HG03097 (cell line): ENCODE results near the gene ADGRA1.

ENCODE experiments used
- ATAC-seq: cut with Tn5 transposase; IDR thresholded peaks from one replicate; pipeline ENCODE4 v1.9.1; 2021; ENCODE audit not compliant: unreplicated experiment, low FRiP score

Gene ADGRA1

GRCh38 chr10:133160826-133161471 is 73.2 kb downstream of the ADGRA1 start:
- no peak for ATAC-seq

DNA sequence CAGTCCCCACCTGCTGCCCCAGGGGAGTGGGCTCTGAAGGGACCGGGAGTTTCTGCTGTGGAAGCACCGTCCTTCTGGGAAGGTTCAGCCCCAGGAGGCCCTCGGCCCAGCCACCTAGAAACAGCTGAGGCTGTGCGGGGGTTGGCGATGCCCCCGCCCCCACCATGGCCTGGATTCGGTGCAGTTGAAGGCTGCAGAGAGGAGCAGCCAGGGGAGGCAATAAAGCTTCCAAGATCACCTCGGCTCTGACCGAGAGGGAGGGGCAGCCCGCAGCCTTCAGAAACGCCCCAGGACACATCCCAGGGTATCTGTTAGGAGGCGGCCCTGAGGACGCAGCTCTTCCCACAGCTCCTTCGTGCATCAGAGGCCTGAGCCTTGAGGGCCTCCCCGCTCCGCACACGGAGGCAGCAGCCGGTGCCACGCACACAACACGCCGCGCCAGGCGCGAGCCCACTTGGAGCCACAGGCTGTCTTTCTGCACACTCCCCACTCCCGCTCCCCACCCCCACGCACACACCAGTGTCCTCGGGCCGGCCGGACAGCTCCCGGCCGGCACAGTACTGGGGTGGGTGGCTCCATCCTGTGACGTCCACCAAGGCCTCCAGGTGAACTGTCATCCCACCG is 73.9 kb downstream of the ADGRA1 start:
- ATAC-seq, result no peak

DNA sequence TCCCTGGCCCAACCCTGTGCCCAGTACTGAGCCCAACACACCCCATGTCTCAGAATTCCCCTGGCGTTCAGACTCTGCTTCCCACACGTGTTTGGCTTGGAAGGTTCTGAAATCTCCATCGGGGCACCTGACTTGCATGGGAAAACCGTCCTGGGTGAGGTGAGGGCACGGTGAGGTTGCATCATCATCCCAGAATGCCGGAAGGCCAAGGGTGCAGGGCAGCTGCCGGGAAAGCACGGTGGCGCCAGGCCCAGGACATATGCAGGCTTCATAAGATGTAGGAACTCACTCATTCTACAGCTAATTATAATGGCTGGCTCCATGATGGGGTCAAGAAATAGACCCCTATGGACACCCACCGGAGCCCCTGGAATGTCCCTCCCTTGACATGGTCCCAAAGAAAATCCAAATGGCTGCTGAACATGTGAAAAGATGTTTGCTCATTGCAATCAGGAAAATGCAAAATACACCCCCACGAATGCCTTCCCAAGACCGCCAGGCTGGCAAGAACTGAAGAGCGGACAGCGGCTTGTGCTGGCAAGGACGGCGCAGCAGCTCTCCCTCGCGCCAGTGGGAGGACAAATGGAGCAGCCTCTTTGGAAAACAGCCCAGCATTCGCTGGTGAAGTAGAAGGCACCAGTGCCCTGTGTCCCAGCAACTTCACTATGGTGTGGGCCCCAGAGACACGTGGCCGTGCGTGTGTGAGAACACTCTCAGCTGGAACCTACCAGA is 74.6 kb downstream of the ADGRA1 start:
- ATAC-seq, result no peak

DNA sequence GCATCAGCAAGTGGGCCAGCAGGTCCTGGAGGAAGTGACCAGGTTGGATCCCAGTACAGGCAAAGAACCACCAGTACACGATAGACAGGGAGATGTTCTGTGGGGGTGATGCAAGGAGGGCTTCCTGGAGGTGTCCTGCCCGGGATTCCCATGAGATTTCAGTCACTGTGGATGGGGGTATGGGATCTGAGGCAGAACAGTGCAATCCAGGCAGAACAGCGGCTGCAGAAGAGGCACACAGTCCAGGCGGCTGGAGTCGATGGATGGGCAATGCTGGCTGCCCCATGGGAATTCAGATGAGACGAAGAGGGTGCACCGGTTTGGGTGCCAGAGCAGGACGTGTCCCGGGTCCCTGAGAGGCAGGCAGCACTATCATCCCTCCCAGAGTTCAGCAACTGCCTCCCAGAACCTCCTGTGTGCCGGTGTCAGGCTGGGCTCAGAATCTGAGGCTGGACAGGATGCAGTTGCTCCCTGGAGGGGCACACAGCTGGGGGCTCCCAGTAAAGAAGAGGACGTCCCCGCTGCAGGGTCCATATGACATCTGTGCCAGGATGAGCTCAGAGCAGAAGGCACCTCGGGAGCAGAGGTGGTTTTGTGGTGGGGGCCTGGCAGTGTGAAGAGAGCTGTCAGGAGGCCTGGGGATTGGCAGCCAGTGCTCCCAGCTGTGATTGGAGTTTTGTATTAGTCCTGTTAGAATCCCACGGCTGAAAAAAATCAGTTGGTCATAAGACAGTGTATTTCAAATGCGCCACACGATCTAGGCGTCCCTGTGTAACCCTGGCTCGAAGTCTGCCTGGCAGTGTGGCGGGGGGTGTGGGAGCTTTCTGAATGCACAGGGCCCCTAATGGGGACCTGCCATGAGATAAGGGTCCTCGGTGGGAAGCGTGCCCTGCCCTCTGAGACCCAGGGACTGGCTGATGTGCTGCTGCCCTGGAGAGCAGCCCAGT is 75.5 kb downstream of the ADGRA1 start:
- no peak for ATAC-seq

DNA sequence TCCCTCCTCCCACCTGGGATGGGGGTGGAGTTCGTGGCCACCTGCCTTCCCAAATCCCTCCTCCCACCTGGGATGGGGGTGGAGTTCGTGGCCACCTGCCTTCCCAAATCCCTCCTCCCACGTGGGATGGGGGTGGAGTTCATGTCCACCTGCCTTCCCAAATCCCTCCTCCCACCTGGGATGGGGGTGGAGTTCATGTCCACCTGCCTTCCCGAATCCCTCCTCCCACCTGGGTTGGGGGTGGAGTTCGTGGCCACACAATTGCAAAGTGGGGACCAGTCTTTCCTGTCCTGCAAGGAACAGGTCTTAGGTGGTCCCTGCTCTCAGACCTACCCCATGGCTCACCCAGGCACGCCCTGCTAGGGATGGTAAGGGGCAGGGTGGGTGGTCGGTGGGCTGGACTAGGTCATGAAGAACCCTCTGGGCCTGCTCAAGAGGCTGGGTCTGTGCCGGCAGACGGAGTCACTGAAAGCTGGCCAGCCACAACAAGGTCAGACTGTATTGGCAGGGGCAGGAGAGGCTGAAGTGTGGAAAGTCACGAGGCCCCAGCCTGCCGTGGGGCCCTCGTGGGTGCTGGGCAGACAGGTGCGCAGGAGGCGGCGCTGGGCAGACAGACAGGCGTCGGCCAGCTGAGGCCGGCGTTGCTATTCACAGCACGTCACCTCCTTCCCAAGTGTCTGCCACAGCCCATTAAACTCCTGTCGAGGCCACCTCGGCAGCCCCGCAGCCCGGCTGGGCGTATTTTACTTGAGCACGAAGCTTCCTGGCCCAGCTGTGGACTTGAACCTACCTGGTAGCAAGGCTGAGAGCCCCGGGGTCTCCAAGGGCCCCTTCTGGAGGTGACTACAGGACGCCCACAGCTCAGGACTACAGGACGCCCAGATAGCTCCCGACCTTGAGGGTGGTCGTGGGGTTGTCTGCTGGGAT is 76.4 kb downstream of the ADGRA1 start:
- ATAC-seq, result no peak

- ATAC-seq, result no peak
Observed at GRCh38 chr10:133164816-133165555, 77.3 kb downstream of the ADGRA1 start.

GRCh38 chr10:133165556-133166503 is 78.1 kb downstream of the ADGRA1 start:
- ATAC-seq, result no peak

DNA sequence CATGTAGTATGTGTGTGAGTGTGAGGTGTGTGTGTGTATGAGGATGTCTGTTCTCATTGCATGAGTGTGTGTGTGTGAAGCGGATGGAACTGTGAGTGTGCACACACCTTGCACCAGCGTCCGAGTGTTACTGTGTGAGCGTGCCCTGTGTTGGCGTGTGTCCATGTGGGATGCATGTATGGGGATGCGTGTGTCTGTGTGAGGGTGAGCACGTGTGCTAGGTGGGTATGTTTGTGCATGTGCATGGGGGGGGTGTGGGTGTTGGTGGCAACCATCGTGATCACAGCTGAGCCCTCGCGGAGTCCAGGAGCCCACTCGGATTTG is 78.7 kb downstream of the ADGRA1 start:
- ATAC-seq, result no peak

DNA sequence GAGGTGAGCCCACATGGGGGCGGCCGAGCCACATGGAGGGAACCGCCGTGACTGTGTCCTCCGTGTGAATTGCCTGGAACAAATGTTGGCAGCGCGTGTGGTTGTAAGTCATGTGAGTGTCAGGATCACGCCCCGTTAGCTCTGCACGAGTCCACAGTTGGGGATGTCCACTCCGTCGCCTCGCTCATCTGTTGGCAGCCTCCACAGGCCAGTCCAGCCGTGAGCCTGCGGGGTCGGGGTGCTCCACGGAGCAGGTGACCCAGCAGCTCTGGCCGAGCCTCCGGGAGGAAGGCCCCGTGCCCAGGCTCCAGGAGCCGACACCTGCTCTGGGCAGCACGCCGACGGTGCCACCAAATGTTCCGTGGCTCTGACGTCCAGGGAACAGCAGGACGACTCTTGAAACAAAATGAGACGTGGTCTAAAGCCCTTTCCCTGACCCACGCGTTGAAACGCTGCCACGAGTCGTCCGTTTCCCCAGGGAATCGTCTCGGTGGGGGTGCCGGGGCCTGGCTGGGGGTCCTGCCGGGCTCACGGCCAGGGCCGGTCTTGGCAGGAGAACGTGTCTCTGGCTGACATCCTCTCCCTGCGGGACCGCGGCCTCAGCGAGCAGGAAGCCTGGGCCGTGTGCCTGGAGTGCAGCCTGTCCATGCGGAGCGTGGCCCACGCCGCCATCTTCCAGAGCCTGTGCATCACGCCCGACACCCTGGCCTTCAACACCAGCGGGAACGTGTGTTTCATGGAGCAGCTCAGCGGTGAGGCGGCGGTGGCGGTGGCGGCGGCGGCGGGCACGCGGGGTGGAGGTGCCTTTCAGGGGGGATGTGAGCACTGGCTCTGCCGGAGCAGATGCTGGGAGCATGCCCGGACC is 79.3 kb downstream of the ADGRA1 start:
- ATAC-seq, result no peak

DNA sequence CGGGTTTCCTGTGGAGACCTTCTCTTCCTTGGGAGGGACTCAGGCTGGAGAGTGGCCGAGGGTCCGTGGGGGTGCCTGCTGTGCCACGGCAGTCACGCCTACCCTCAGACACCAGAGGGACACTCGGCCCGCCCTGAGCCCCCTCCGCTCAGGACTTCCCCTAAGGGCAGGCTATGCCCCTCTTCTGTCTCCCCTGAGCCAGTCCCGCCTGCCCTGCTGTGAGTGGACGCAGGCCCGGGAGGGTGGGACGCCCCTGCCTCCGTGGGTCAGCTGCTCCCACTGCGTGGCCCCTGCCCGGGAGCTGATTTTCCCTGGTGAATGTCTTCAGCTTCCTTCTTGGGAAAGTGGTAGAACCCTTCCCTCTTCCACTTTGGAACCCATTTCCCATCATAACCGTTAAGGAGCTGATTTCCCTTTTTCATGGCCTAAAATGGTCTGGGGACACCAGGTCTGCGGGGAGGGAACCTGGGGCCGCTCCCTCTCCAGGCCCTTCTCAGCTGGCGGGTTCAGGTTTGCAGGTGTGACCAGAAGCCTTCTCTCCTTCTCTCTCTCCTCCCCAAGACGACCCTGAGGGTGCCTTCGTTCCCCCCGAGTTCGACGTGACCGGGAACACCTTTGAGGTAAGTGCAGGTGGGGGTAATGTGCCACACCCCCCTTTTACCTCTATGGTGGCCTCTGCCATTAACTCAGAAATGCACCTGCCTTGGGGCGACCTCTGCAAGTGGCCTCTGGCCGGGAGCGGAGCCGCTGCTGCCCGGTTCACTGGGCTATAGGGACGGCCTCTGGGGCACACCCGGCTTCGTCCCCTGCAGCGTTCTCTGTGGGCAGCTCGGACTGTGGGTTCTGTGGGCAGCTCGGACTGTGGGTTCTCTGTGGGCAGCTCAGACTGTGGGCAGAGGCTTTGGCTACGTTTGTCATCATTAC is 80.2 kb downstream of the ADGRA1 start:
- ATAC-seq, result no peak

- ATAC-seq, result no peak
Observed at GRCh38 chr10:133168617-133169031, 80.9 kb downstream of the ADGRA1 start.

GRCh38 chr10:133169173-133169947 is 81.6 kb downstream of the ADGRA1 start:
- ATAC-seq, result no peak

GRCh38 chr10:133170092-133170491 is 82.4 kb downstream of the ADGRA1 start:
- ATAC-seq, result no peak

- ATAC-seq, result no peak
Observed at GRCh38 chr10:133173860-133174640, 86.3 kb downstream of the ADGRA1 start.
